Pancreas (tissue), 10 donors: Measurements from ENCODE around the gene SMIM41. TPM values are rescaled to one million over a fixed set of nuclear protein-coding genes. Genes with fewer than 3 reads are reported as not detected.

Experiments
- ATAC-seq, 4 donors: fragments of 200-7000 bp; cut with Tn5 transposase; one replicate each; pipeline versions ENCODE4 v1.8.0 to v1.9.1; 2020; ENCODE audit warnings: mild to moderate bottlenecking in 4 of 4, moderate library complexity in 4 of 4
- DNase-seq, 6 donors: peaks; one replicate each; pipeline ENCODE4 v3.0.0-alpha.2; 2020
- FAIRE-seq: peaks from 2 replicates; lab custom pipeline; 2012; peaks lifted over from hg19 to GRCh38; lab: Jason Lieb, UNC
- H3K27ac ChIP-seq, 4 donors: fragments of 200-600 bp; sonication (generic); 1 replicate in 3 of 4; 2 replicates in 1 of 4; pipeline versions ENCODE4 v1.5.0 to v1.8.0; 2020
- H3K27me3 ChIP-seq, 4 donors: fragments of 200-600 bp; one replicate each; pipeline ENCODE4 v1.8.0; 2021
- H3K36me3 ChIP-seq, 3 donors: fragments of 200-600 bp; sonication (generic) in 1 of 3; one replicate each; pipeline versions ENCODE4 v1.5.0 to v1.8.0; 2020 to 2021
- H3K4me1 ChIP-seq, 3 donors: fragments of 200-600 bp; one replicate each; pipeline ENCODE4 v1.8.0; 2021
- H3K4me3 ChIP-seq, 4 donors: fragments of 200-600 bp; sonication (generic) in 2 of 4; one replicate each; pipeline versions ENCODE4 v1.5.0 to v1.8.0; 2020 to 2021
- H3K9me3 ChIP-seq, 4 donors: fragments of 200-600 bp; one replicate each; pipeline ENCODE4 v1.8.0; 2021
- CTCF ChIP-seq, 4 donors: fragments of 200-600 bp; sonication (generic) in 3 of 4; IDR thresholded peaks; one replicate each; pipeline versions ENCODE4 v1.5.0 to v1.8.0; 2021; ENCODE audit warnings: antibody characterized with exemption in 4 of 4
- WGBS, 2 donors: extraction: QIAGEN DNeasy Blood & Tissue Kit; methylation state at CpG; one replicate each; pipeline ENCODE4 v1.1.7; 2013; 5-methylcytosine and 5-hydroxymethylcytosine counted together
- intact Hi-C, 3 donors: fragments of 100-400 bp; cut with DNase I; formaldehyde crosslinking; loops; one replicate each; pipeline versions ENCODE4 v1.11.1 to v1.14.2; 2022
- polyA plus RNA-seq, 2 donors: library from polyadenylated mRNA; stranded (reverse); fragments of 200-250 nt; gene quantifications; one replicate each; pipeline ENCODE4 v1.2.3, GENCODE V29; 2013
- total RNA-seq, 6 donors: library from RNA; stranded (reverse); fragmentation: NEBNext Ultra II Directional in 4 of 6; extraction: Animal tissue kit (Norgen Biotek cat#: 25700) in 4 of 6; gene quantifications; one replicate each; pipeline versions ENCODE4 v1.2.1 to v1.2.4, GENCODE V29; 2021 to 2023
- donor health status: healthy with polysubstance abuse.
- donor health status: DM: no; HTN: no; CAD: no; lungs with moderate emphysema.
- donor health status: DM: no; HTN: no; CAD: no.
- donor health status: control.
- donor health status: control.
- donor health status: Bipolar disorder and iron deficiency.
- donor health status: DM: yes; HTN: yes; CAD: no.
- donor health status: DM: no; HTN: no; CAD: no.
- donor health status: DM: no; HTN: no; CAD: no.
- donor health status: DM: yes; HTN: yes; CAD: no.

The SMIM41 gene
- total and polyA plus RNA-seq, 8 donors = 0.09 to 0.20 (median 0.19) TPM; not detected in 5

- ATAC-seq = no peak
- no peaks in the 10 kb centered on the region for H3K27me3 ChIP-seq
- H3K9me3 ChIP-seq = no peaks in the 10 kb centered on the region
- no peak overlapping the region for H3K27ac ChIP-seq
- no peak for TF ChIP-seq CTCF (IDR thresholded peaks at IDR 0.05)
- DNase-seq = no peak
- H3K36me3 ChIP-seq = peaks cover 0 to 36% (median 4%) of the 10 kb centered on the region in 3 donors
- no peak for FAIRE-seq
- H3K4me3 ChIP-seq = no peak overlapping the region
- intact Hi-C loops = no loop called here
- 88 to 91% methylated on average over 14 of the region's 14 CpGs for WGBS, 2 donors
- H3K4me1 ChIP-seq = peaks cover 0 to 5% (median 0%) of the 10 kb centered on the region in 3 donors
Measured at GRCh38 chr12:52057638-52058576, 21.6 kb upstream of the SMIM41 start.

GRCh38 chr12:52058631-52059361 is 20.7 kb upstream of the SMIM41 start:
- no peak for TF ChIP-seq CTCF (IDR thresholded peaks at IDR 0.05)
- intact Hi-C loops = no loop called here
- Histone ChIP-seq H3K27me3 (no peaks in the 10 kb centered on the region), H3K4me3 (no peak overlapping the region), H3K9me3 (no peaks in the 10 kb centered on the region), H3K36me3 (peaks cover 0 to 36% (median 4%) of the 10 kb centered on the region in 3 donors), H3K27ac (no peak overlapping the region), H3K4me1 (peaks cover 0 to 7% (median 0%) of the 10 kb centered on the region in 3 donors)
- ATAC-seq (no peak), FAIRE-seq (no peak), DNase-seq (peak in 4 of 6 donors; percentile 5 to 64 (median 46))
- WGBS, 2 donors = 80 to 85% methylated on average over 21 to 25 of the region's 25 CpGs

- no peak overlapping the region for H3K27ac ChIP-seq
- peaks cover 0 to 31% (median 4%) of the 10 kb centered on the region in 3 donors for H3K36me3 ChIP-seq
Measured at GRCh38 chr12:52059582-52060497, 19.7 kb upstream of the SMIM41 start.

More at GRCh38 chr12:52059582-52060497, 19.7 kb upstream of the SMIM41 start:
- 81 to 82% methylated on average over 12 of the region's 12 CpGs for WGBS, 2 donors
- H3K4me3 ChIP-seq = no peak overlapping the region
- FAIRE-seq (no peak), DNase-seq (peak in 1 of 6 donors; percentile 24), ATAC-seq (peak in 1 of 4 donors; percentile 2)
- H3K27me3 ChIP-seq = no peaks in the 10 kb centered on the region
- no peak for TF ChIP-seq CTCF (IDR thresholded peaks at IDR 0.05)
- no peaks in the 10 kb centered on the region for H3K9me3 ChIP-seq
- intact Hi-C loops = no loop called here
- peaks cover 0 to 7% (median 3%) of the 10 kb centered on the region in 3 donors for H3K4me1 ChIP-seq
